Neural progenitor cell (in vitro differentiated cells): Measurements from ENCODE around the gene RNF128.

Experiments used
- CTCF ChIP-seq: fragments of 200-600 bp; sonication (generic); IDR thresholded peaks from 2 replicates; pipeline ENCODE4 v1.5.1; 2017; ENCODE audit warnings: antibody characterized with exemption, mild to moderate bottlenecking
- EZH2 ChIP-seq: fragments of 200-600 bp; sonication (generic); IDR thresholded peaks from 2 replicates; pipeline ENCODE4 v1.6.1; 2017; ENCODE audit warnings: antibody characterized with exemption, mild to moderate bottlenecking, moderate library complexity

GRCh38 chrX:106780664-106781377 is 54.3 kb downstream of the RNF128 start:
- TF ChIP-seq CTCF, result no peak
- no peak for TF ChIP-seq EZH2
